ENCODE data around the gene MOV10L1. TPM values are rescaled to one million over a fixed set of nuclear protein-coding genes. Genes with fewer than 3 reads are reported as not detected.

MOV10L1 gene
- total and polyA plus RNA-seq, 9 of the 15 experiments (the other 6 are each of a cell fraction or from before 2014, with no cell fraction given) = 0.06 to 0.43 (median 0.15) TPM

GRCh38 chr22:50117168-50117762 is 27.5 kb downstream of the MOV10L1 start (continued):
- TF ChIP-seq NR2F6 (CRISPR knock-in tag; IDR thresholded peaks at IDR 0.05) (no peak), TBP (optimal IDR thresholded peaks at IDR 0.05; ENCODE audit: low read depth, low read length) (peak; percentile 96), ZNF277 (CRISPR knock-in tag; IDR thresholded peaks at IDR 0.05; ENCODE audit: borderline replicate concordance) (no peak), MAFG (tag; conservative IDR thresholded peaks at IDR 0.05) (no peak), TEAD1 (CRISPR knock-in tag; IDR thresholded peaks at IDR 0.05) (no peak), HOXB6 (CRISPR knock-in tag; IDR thresholded peaks at IDR 0.05; ENCODE audit: borderline replicate concordance) (no peak), ZNF212 (CRISPR knock-in tag; IDR thresholded peaks at IDR 0.05) (no peak), RFX7 (CRISPR knock-in tag; IDR thresholded peaks at IDR 0.05) (no peak), ZBTB8A (IDR thresholded peaks at IDR 0.05; ENCODE audit: partially characterized antibody) (no peak), CBFB (CRISPR knock-in tag; IDR thresholded peaks at IDR 0.05) (no peak), ZNF140 (CRISPR knock-in tag; IDR thresholded peaks at IDR 0.05) (no peak), KLF6 (CRISPR knock-in tag; IDR thresholded peaks at IDR 0.05; ENCODE audit: borderline replicate concordance) (no peak), ZC3H4 (CRISPR knock-in tag; IDR thresholded peaks at IDR 0.05; ENCODE audit: borderline replicate concordance) (no peak), SUPT5H (IDR thresholded peaks at IDR 0.05) (peak; percentile 69), CBFA2T3 (IDR thresholded peaks at IDR 0.05) (peak; percentile 18; the same call in 1 of the 2 replicates), TAF15 (IDR thresholded peaks at IDR 0.05; ENCODE audit: low read depth, low read length) (no peak), GTF2A2 (tag; IDR thresholded peaks at IDR 0.05) (no peak), TCF7L2 (IDR thresholded peaks at IDR 0.05; ENCODE audit: low read depth, low read length) (no peak), SMARCB1 (IDR thresholded peaks at IDR 0.05; ENCODE audit: insufficient read length, low read depth) (no peak)
- TF ChIP-seq, protein P1, sequence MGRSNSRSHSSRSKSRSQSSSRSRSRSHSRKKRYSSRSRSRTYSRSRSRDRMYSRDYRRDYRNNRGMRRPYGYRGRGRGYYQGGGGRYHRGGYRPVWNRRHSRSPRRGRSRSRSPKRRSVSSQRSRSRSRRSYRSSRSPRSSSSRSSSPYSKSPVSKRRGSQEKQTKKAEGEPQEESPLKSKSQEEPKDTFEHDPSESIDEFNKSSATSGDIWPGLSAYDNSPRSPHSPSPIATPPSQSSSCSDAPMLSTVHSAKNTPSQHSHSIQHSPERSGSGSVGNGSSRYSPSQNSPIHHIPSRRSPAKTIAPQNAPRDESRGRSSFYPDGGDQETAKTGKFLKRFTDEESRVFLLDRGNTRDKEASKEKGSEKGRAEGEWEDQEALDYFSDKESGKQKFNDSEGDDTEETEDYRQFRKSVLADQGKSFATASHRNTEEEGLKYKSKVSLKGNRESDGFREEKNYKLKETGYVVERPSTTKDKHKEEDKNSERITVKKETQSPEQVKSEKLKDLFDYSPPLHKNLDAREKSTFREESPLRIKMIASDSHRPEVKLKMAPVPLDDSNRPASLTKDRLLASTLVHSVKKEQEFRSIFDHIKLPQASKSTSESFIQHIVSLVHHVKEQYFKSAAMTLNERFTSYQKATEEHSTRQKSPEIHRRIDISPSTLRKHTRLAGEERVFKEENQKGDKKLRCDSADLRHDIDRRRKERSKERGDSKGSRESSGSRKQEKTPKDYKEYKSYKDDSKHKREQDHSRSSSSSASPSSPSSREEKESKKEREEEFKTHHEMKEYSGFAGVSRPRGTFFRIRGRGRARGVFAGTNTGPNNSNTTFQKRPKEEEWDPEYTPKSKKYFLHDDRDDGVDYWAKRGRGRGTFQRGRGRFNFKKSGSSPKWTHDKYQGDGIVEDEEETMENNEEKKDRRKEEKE (IDR thresholded peaks at IDR 0.05; ENCODE audit: borderline replicate concordance in 1 of 2, control insufficient read depth in 1 of 2, low read depth in 2 of 2, low read length in 1 of 2) = no peak
- TF ChIP-seq, protein P2, sequence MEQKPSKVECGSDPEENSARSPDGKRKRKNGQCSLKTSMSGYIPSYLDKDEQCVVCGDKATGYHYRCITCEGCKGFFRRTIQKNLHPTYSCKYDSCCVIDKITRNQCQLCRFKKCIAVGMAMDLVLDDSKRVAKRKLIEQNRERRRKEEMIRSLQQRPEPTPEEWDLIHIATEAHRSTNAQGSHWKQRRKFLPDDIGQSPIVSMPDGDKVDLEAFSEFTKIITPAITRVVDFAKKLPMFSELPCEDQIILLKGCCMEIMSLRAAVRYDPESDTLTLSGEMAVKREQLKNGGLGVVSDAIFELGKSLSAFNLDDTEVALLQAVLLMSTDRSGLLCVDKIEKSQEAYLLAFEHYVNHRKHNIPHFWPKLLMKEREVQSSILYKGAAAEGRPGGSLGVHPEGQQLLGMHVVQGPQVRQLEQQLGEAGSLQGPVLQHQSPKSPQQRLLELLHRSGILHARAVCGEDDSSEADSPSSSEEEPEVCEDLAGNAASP (IDR thresholded peaks at IDR 0.05) = no peak
- TF ChIP-seq, protein P3, sequence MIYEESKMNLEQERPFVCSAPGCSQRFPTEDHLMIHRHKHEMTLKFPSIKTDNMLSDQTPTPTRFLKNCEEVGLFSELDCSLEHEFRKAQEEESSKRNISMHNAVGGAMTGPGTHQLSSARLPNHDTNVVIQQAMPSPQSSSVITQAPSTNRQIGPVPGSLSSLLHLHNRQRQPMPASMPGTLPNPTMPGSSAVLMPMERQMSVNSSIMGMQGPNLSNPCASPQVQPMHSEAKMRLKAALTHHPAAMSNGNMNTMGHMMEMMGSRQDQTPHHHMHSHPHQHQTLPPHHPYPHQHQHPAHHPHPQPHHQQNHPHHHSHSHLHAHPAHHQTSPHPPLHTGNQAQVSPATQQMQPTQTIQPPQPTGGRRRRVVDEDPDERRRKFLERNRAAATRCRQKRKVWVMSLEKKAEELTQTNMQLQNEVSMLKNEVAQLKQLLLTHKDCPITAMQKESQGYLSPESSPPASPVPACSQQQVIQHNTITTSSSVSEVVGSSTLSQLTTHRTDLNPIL (CRISPR knock-in tag; IDR thresholded peaks at IDR 0.05) = no peak

Data from K562 (cell line).